Activated CD4-positive, alpha-beta memory T cell treated with anti-CD3 and anti-CD28 coated beads for 36 hours (primary cell): ENCODE data around the gene TRIM9. TPM values are rescaled to one million over a fixed set of nuclear protein-coding genes. Genes with fewer than 3 reads are reported as not detected.

ENCODE experiments used
- CTCF ChIA-PET: fragments of 350-600 bp; sonication (Branson Sonifier 250); formaldehyde crosslinking; loops from one replicate; lab custom pipeline; 2021; ENCODE audit warnings: antibody characterized with exemption, inconsistent platforms; lab: Charles Lee
- POLR2A ChIA-PET: fragments of 350-600 bp; sonication (Branson Sonifier 250); formaldehyde crosslinking; loops from one replicate; lab custom pipeline; 2021; ENCODE audit warnings: antibody characterized with exemption; lab: Charles Lee
- DNase-seq: peaks from one replicate; pipeline ENCODE4 v3.0.0-alpha.2; 2020
- H3K27ac Mint-ChIP-seq: one replicate; pipeline ENCODE4 v1.8.0; 2021; ENCODE audit warnings: mixed read lengths
- H3K27me3 Mint-ChIP-seq: one replicate; pipeline ENCODE4 v1.8.0; 2021; ENCODE audit warnings: mixed read lengths
- H3K36me3 Mint-ChIP-seq: one replicate; pipeline ENCODE4 v1.8.0; 2021; ENCODE audit warnings: mixed read lengths
- H3K4me1 Mint-ChIP-seq: one replicate; pipeline ENCODE4 v1.8.0; 2021; ENCODE audit warnings: low read depth, mixed read lengths
- H3K4me3 Mint-ChIP-seq: one replicate; pipeline ENCODE4 v1.8.0; 2021; ENCODE audit warnings: mild to moderate bottlenecking, mixed read lengths
- H3K9me3 Mint-ChIP-seq: one replicate; pipeline ENCODE4 v1.8.0; 2021; ENCODE audit warnings: mixed read lengths
- intact Hi-C: fragments of 100-400 bp; cut with micrococcal nuclease; formaldehyde crosslinking; loops from one replicate; pipeline ENCODE4 v1.15.1; 2023
- total RNA-seq, 2 experiments: library from RNA; stranded (reverse); gene quantifications; one replicate each; pipeline ENCODE4 v1.2.3, GENCODE V29; 2021

Gene TRIM9
- total RNA-seq, 2 experiments from 2014 or later, result 0.36 to 0.40 TPM

DNA sequence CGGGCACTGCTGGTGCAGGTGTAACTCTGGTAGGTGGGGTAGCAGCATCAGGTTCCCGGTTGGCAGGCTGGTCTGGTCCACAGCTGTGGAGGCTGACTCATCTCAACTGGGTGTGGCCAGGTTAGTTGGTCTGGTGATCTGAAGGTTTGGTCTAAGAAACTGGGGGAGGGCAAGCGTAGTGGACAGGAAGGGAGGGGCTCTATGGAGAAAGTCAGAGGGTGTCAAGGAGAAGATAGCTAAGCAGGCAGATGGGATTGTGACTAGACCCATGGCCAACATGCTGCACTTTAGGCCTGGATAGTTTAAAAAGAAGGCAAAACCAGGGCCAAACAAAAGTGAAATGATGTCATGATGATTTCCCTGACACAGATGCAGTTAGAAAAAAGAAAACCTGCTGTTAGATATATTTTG is 7.9 kb downstream of the TRIM9 start:
- CTCF ChIA-PET, result no interaction called here
- no peaks in the 10 kb centered on the region for H3K36me3 Mint-ChIP-seq
- DNase-seq, result no peak
- POLR2A ChIA-PET, result no interaction called here
- no peaks in the 10 kb centered on the region for H3K4me1 Mint-ChIP-seq
- H3K27ac Mint-ChIP-seq, result no peak overlapping the region
- no peaks in the 10 kb centered on the region for H3K9me3 Mint-ChIP-seq
- H3K4me3 Mint-ChIP-seq, result no peak overlapping the region
- peaks cover 2% of the 10 kb centered on the region for H3K27me3 Mint-ChIP-seq
- intact Hi-C loops, result no loop called here

DNA sequence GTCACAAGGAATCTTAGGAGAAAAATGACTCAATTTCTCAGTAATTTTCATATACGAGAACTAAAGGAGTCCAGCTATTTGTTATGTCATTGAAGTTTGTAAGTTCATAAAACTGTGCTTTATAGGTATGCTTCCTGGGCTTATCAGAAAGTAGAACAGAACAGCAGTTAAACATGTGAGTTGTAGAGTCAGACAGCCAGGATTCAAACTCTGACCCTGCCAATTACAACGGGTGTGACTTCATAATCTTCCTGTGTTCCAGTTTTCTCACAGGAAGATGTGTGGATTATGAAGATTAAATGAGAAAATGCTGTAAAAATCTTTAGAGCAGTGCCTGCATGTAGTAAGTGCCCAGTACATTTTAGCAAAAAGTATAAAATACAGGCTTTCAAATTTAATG is 8.9 kb downstream of the TRIM9 start:
- intact Hi-C loops, result no loop called here
- DNase-seq, result no peak
- POLR2A ChIA-PET, result no interaction called here
- Mint-ChIP-seq H3K4me1 (no peaks in the 10 kb centered on the region), H3K27ac (no peak overlapping the region), H3K27me3 (peaks cover 2% of the 10 kb centered on the region), H3K36me3 (no peaks in the 10 kb centered on the region), H3K9me3 (no peaks in the 10 kb centered on the region), H3K4me3 (no peak overlapping the region)
- CTCF ChIA-PET, result no interaction called here

DNA sequence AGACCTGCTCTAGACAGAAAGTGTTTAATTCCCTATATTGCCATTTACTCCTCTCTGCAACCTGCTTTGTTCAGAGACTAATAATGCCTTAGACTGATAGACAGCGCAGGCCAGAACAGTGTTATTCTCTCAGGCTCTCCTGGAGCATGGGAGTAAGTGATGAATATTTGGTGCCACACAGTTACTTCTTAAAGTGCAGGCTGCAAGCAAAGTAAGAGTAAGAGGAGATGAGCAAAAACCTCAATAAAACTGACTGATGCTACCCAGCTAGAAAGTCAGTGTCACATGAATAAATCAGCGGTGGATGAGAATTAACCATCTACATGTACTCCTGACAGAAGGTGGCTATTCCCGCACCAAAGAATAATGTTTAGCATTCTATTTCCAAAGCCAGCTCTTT is 9.9 kb downstream of the TRIM9 start:
- intact Hi-C loops, result no loop called here
- ChIA-PET CTCF (interaction anchor here (0.7 kb wide), 1 partner anchor 10 kb away, joined by 3 read pairs; the partner anchor contains the start of gene TRIM9), POLR2A (no interaction called here)
- Mint-ChIP-seq H3K27me3 (peaks cover 2% of the 10 kb centered on the region), H3K4me1 (no peaks in the 10 kb centered on the region), H3K4me3 (no peak overlapping the region), H3K36me3 (no peaks in the 10 kb centered on the region), H3K27ac (no peak overlapping the region), H3K9me3 (no peaks in the 10 kb centered on the region)
- no peak for DNase-seq

DNA sequence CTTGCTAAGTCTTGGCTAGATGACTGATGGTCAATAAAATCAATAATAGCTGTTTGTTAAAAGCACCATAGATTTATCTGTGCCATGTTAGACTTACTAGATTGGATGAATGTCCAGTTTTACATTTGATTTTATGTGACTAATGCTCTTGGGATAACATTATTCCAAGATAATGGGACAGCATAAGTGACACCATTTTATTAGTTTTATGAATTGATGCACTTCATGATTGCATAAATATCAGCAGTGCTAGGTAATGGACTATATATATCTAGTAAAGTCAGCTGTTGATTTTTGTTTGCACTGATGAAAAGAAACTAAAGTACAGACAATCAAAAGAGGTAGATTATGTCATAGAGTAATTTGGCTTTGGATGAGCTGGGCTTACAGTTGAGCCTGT is 10.4 kb downstream of the TRIM9 start:
- Mint-ChIP-seq H3K27ac (no peak overlapping the region), H3K4me3 (no peak overlapping the region), H3K9me3 (no peaks in the 10 kb centered on the region), H3K36me3 (no peaks in the 10 kb centered on the region), H3K4me1 (no peaks in the 10 kb centered on the region), H3K27me3 (peaks cover 2% of the 10 kb centered on the region)
- ChIA-PET POLR2A (no interaction called here), CTCF (interaction anchor here (0.5 kb wide), 1 partner anchor 174 kb away, joined by 4 read pairs; no protein-coding TSS in a partner anchor)
- intact Hi-C loops, result no loop called here
- DNase-seq, result no peak

DNA sequence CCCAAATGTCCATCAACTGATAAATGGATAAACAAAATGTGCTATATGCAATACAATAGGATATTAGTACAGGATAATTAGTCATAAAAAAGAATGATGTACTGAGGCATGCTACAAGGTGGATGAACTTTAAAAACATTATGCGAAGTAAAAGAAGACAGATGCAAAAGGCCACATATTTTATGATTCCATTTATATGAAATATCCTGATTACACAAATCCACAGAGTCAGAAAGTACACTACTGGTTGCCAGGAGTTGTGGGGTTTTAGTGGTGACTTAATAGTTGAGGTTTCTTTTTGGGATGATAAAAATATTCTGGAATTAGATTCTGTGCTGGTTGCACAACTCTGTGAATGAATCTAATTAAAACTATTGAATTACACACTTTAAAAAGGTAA is 12.6 kb downstream of the TRIM9 start:
- Mint-ChIP-seq H3K9me3 (no peaks in the 10 kb centered on the region), H3K27me3 (peaks cover 2% of the 10 kb centered on the region), H3K27ac (no peak overlapping the region), H3K4me3 (no peak overlapping the region), H3K4me1 (no peaks in the 10 kb centered on the region), H3K36me3 (no peaks in the 10 kb centered on the region)
- ChIA-PET POLR2A (no interaction called here), CTCF (no interaction called here)
- no peak for DNase-seq
- intact Hi-C loops, result no loop called here

DNA sequence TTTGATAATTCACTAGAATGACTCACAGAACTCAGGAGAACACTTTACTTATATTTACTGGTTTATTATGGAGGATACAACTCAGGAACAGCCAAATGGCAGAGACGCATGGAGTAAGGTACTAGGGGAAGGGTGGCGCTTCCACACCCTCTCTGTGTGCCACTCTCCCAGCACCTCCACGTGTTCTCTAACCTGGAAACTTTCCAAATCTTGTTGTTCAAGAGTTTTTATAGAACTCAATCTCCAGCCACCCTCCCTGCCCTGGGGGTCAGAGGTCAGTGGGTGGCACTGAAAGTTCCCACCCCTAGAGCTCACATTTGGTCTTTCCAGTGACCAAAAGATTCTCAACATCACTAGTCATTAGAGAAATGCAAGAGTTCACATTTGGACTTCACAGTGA is 13.2 kb downstream of the TRIM9 start:
- H3K27me3 Mint-ChIP-seq, result peaks cover 2% of the 10 kb centered on the region
- H3K9me3 Mint-ChIP-seq, result no peaks in the 10 kb centered on the region
- no peak overlapping the region for H3K27ac Mint-ChIP-seq
- ChIA-PET POLR2A (no interaction called here), CTCF (no interaction called here)
- no peaks in the 10 kb centered on the region for H3K4me1 Mint-ChIP-seq
- no peak for DNase-seq
- H3K4me3 Mint-ChIP-seq, result no peak overlapping the region
- no peaks in the 10 kb centered on the region for H3K36me3 Mint-ChIP-seq
- intact Hi-C loops, result no loop called here

DNA sequence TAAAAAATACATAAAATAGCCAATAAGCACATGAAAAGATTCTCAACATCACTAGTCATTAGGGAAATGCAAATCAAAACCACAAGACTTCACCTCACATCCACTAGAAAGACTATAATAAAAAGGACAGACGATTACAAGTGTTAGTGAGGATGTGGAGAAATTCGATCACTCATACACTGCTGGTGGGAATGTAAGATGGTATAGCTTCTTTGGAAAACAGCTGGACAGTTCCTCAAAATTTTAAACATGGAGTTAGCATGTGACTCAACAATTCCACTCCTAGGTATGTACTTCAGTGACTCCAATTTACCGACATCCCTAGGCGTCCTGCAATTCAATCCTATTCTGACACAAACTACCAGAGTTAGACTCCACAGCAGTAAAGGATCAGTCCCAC is 13.7 kb downstream of the TRIM9 start:
- Mint-ChIP-seq H3K4me3 (no peak overlapping the region), H3K27ac (no peak overlapping the region), H3K4me1 (no peaks in the 10 kb centered on the region), H3K27me3 (peaks cover 2% of the 10 kb centered on the region), H3K36me3 (no peaks in the 10 kb centered on the region), H3K9me3 (no peaks in the 10 kb centered on the region)
- ChIA-PET CTCF (no interaction called here), POLR2A (no interaction called here)
- intact Hi-C loops, result no loop called here
- no peak for DNase-seq

DNA sequence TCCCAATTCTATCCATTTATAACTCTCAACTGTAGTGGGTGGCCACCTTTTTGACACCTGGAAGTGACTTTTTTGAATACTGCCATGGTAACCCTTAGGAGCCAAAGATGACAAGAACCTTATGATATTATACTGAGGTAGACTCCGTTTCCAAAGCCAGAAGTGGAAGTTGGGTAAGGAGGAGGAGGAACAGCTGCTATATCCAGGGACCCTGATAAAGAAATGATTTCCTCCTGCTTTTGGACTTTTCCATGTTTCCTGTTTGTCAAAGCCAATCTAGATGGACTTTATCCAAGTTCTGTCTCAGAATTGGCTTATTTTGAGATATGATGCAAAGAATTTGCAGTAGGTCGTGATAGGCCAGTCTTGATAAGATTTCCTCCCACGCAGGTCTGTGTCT is 14.3 kb downstream of the TRIM9 start:
- H3K36me3 Mint-ChIP-seq, result no peaks in the 10 kb centered on the region
- H3K27me3 Mint-ChIP-seq, result peaks cover 2% of the 10 kb centered on the region
- no peaks in the 10 kb centered on the region for H3K4me1 Mint-ChIP-seq
- ChIA-PET POLR2A (no interaction called here), CTCF (no interaction called here)
- no peak overlapping the region for H3K4me3 Mint-ChIP-seq
- H3K9me3 Mint-ChIP-seq, result no peaks in the 10 kb centered on the region
- intact Hi-C loops, result no loop called here
- no peak for DNase-seq
- no peak overlapping the region for H3K27ac Mint-ChIP-seq

DNA sequence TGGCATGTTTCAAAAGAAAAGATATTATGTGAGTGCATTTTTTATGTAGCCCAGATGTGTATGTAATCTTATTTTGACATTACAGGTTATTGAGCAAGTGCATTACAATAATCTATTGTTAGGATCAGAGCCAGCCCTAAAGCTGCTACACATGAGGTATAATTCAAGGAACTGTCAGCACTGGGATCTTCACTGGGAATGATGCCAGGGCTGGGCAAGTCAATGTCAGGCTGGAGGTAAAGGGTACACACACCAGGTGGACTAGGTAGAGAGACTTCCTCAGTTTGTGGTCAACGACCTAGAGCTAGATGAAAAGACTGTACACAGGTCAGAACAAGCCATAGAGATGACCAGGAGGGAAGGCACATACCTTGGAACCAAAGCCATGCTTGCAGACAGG is 15.4 kb downstream of the TRIM9 start:
- Mint-ChIP-seq H3K4me1 (no peaks in the 10 kb centered on the region), H3K27me3 (peaks cover 2% of the 10 kb centered on the region), H3K36me3 (no peaks in the 10 kb centered on the region), H3K27ac (no peak overlapping the region), H3K4me3 (no peak overlapping the region), H3K9me3 (no peaks in the 10 kb centered on the region)
- POLR2A ChIA-PET, result no interaction called here
- intact Hi-C loops, result no loop called here
- DNase-seq, result no peak
- CTCF ChIA-PET, result no interaction called here

DNA sequence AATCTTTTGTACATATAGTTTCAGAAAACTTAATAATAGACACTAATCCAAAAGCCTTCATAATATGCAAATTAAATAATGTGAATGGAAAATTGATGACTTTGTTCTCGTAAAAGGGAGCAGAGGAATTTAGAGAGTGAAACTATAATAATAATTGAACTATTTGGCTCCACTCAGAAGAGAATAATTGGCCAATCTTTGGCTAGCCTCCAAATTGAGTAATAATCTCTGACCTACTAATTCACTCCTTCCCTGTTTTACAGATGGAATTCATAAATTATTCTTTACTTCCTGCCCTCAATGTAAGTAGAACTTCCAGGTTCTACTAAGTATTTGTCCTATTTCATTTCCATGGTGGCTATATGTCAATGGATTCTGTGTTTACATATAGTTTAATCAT is 15.8 kb downstream of the TRIM9 start:
- Mint-ChIP-seq H3K27me3 (peaks cover 2% of the 10 kb centered on the region), H3K9me3 (no peaks in the 10 kb centered on the region), H3K36me3 (no peaks in the 10 kb centered on the region), H3K4me1 (no peaks in the 10 kb centered on the region), H3K4me3 (no peak overlapping the region), H3K27ac (no peak overlapping the region)
- ChIA-PET CTCF (no interaction called here), POLR2A (no interaction called here)
- DNase-seq, result no peak
- intact Hi-C loops, result no loop called here

DNA sequence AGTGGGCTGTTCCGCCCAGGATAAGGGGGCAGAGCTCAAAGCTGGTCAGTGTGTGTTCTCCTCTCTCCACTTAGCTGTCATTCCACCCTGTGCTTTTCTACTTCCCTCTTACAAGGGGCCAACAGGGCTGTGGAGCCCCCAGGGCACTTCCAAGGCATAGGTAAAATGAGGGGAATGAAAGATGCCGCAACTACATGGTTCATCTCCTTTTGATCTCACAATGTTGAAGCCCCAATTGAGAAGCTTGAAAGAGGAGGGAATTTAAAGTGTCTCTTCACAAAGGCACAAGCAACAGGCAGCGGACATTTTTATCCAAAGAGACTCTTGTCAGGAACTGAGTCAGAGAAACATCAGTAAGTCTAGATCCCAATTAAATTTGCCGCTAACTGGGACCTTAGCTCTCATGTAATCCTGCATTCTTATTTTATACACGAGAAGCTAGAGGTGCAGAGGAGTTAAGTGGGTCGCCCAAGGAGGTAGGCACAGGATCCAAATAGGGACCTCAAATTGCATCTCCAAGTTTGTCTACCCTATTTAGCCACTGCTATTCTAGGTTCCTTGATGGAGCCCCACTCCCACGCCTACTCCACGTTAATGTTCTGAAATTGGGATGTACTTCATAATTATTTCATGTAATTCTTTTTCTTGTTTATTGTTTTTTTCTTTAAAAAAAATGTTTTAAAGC is 20.1 kb downstream of the TRIM9 start:
- POLR2A ChIA-PET, result no interaction called here
- Mint-ChIP-seq H3K36me3 (no peaks in the 10 kb centered on the region), H3K27me3 (peaks cover 2% of the 10 kb centered on the region), H3K9me3 (no peaks in the 10 kb centered on the region), H3K27ac (no peak overlapping the region), H3K4me3 (no peak overlapping the region), H3K4me1 (no peaks in the 10 kb centered on the region)
- DNase-seq, result no peak
- CTCF ChIA-PET, result no interaction called here
- intact Hi-C loops, result no loop called here

DNA sequence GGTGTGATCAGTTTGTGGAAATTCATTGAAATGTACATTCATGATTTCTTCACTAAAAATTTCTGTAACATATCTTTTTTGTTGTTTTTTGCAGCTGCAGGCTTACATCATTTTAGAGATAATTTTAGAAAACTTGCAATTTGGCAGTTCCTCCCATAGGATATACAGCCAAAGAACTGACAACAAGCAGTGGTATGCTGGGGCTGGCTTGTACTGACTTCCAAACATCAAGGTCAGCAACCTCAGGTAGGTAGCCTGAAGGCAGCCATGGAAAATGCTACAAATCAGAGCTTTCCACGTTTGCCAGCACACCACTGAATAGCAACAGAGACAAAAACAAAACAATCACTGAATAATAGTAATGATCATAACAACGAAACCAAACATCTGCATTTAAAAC is 21.2 kb downstream of the TRIM9 start:
- intact Hi-C loops, result no loop called here

DNA sequence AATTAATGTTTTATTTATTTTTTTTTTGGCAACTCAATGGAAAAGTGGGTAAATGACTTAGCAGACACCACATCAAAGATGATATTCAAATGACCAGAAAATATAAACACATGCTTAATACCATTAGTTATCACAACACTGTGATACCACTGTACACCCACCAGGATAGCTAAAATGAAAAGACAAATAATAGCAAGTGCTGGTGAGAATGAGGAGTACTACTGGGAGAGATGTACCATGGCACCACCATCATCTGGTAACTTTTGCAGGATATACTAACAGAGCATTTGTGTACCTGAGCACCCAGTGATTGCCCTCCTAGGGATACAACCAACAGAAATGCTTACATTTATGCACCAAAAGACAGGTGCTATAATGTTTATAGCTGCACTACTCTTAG is 21.9 kb downstream of the TRIM9 start:
- DNase-seq, result no peak
- Mint-ChIP-seq H3K9me3 (no peaks in the 10 kb centered on the region), H3K4me1 (no peaks in the 10 kb centered on the region), H3K27me3 (peaks cover 2% of the 10 kb centered on the region), H3K27ac (no peak overlapping the region), H3K36me3 (no peaks in the 10 kb centered on the region), H3K4me3 (no peak overlapping the region)
- POLR2A ChIA-PET, result no interaction called here
- CTCF ChIA-PET, result interaction anchor here (0.6 kb wide), 1 partner anchor 19 kb away, joined by 3 read pairs; no protein-coding TSS in a partner anchor
- intact Hi-C loops, result no loop called here

More for the DNA sequence above, 21.2 kb downstream of the TRIM9 start:
- no peak overlapping the region for H3K4me3 Mint-ChIP-seq
- ChIA-PET CTCF (interaction anchor here (0.6 kb wide), 1 partner anchor 18 kb away, joined by 3 read pairs; no protein-coding TSS in a partner anchor), POLR2A (no interaction called here)
- no peaks in the 10 kb centered on the region for H3K4me1 Mint-ChIP-seq
- H3K27me3 Mint-ChIP-seq, result peaks cover 2% of the 10 kb centered on the region
- no peaks in the 10 kb centered on the region for H3K9me3 Mint-ChIP-seq
- H3K36me3 Mint-ChIP-seq, result no peaks in the 10 kb centered on the region
- DNase-seq, result no peak
- H3K27ac Mint-ChIP-seq, result no peak overlapping the region
